Choroid plexus epithelial cell (primary cell): ENCODE measurements around the gene ITSN1.

Experiments
- DNase-seq: peaks from one replicate; pipeline ENCODE4 v3.0.0-alpha.2; 2010; ENCODE audit warnings: low read depth
- H3K4me3 ChIP-seq: 2 replicates; pipeline ENCODE4 v1.5.1; 2011; ENCODE audit warnings: low read depth, mild to moderate bottlenecking, control low read depth, low read length, moderate library complexity
- CTCF ChIP-seq: conservative IDR thresholded peaks from 2 replicates; pipeline ENCODE4 v1.5.1; 2011; ENCODE audit warnings: low read depth, mild to moderate bottlenecking, control low read depth, inconsistent platforms, low read length, moderate library complexity

ITSN1 gene

GRCh38 chr21:33839806-33840205 is 197.5 kb downstream of the ITSN1 start:
- no peak for DNase-seq
- TF ChIP-seq CTCF = no peak
- no peak overlapping the region for H3K4me3 ChIP-seq

GRCh38 chr21:33840771-33841170 is 198.5 kb downstream of the ITSN1 start:
- no peak for DNase-seq
- H3K4me3 ChIP-seq = no peak overlapping the region
- no peak for TF ChIP-seq CTCF

GRCh38 chr21:33841561-33841960 is 199.3 kb downstream of the ITSN1 start:
- DNase-seq = no peak
- no peak overlapping the region for H3K4me3 ChIP-seq
- TF ChIP-seq CTCF = no peak

- no peak overlapping the region for H3K4me3 ChIP-seq
- no peak for TF ChIP-seq CTCF
- no peak for DNase-seq
These were observed 200.9 kb downstream of the ITSN1 start for GRCh38 chr21:33843216-33843615.

GRCh38 chr21:33844104-33844889 is 202.0 kb downstream of the ITSN1 start:
- TF ChIP-seq CTCF = no peak
- no peak for DNase-seq
- H3K4me3 ChIP-seq = no peak overlapping the region

GRCh38 chr21:33844890-33845205 is 202.5 kb downstream of the ITSN1 start:
- no peak for TF ChIP-seq CTCF
- no peak for DNase-seq

GRCh38 chr21:33846141-33846540 is 203.8 kb downstream of the ITSN1 start:
- H3K4me3 ChIP-seq = no peak overlapping the region
- TF ChIP-seq CTCF = no peak
- DNase-seq = no peak

More at GRCh38 chr21:33844890-33845205, 202.5 kb downstream of the ITSN1 start:
- H3K4me3 ChIP-seq = no peak overlapping the region
